ENCODE results near the gene RAD51B. TPM values are rescaled to one million over a fixed set of nuclear protein-coding genes. Genes with fewer than 3 reads are reported as not detected.

Gene RAD51B
- total and polyA plus RNA-seq, 2 donors (not counting 1 experiment from before 2014, with no cell fraction given), result 4.6 to 16.3 TPM

- Histone ChIP-seq H3K27me3 (ENCODE audit: control insufficient read depth, insufficient read depth, low read length) (no peaks in the 10 kb centered on the region), H3K4me3 (replicated peaks in 1 of 4; ENCODE audit: control extremely low read depth in 1 of 4, insufficient read depth in 1 of 4, low read depth in 3 of 4, low read length in 4 of 4) (no peak overlapping the region), H3K36me3 (ENCODE audit: control insufficient read depth, insufficient read depth, low read length) (no peaks in the 10 kb centered on the region), H2AFZ (ENCODE audit: low read length) (no peak overlapping the region), H4K20me1 (ENCODE audit: control insufficient read depth, extremely low read depth, insufficient read depth, low read length) (no peaks in the 10 kb centered on the region), H3K9ac (ENCODE audit: insufficient read depth, low read length) (no peak overlapping the region), H3K4me2 (ENCODE audit: extremely low read depth, insufficient read depth, low read length) (no peak overlapping the region), H3K27ac (ENCODE audit: insufficient read depth, low read length) (no peak overlapping the region), H3K4me1 (ENCODE audit: control insufficient read depth, extremely low read depth, insufficient read depth, low read length) (no peaks in the 10 kb centered on the region), H3K9me3 (ENCODE audit: control insufficient read depth, insufficient read depth, low read depth, low read length) (no peaks in the 10 kb centered on the region), H3K79me2 (ENCODE audit: control insufficient read depth, insufficient read depth, low read length) (no peaks in the 10 kb centered on the region)
- DNase-seq (ENCODE audit: low read depth in 2 of 2), result no peak
- TF ChIP-seq EZH2 (IDR thresholded peaks at IDR 0.05; ENCODE audit: low read length, missing control alignments) (no peak), CTCF (conservative IDR thresholded peaks at IDR 0.05 in 1 of 2, IDR thresholded peaks at IDR 0.05 in 1 of 2; ENCODE audit: low read depth in 1 of 2, low read length in 2 of 2) (no peak)
These were observed 464.0 kb downstream of the RAD51B start for GRCh38 chr14:68283378-68284123.

- DNase-seq (ENCODE audit: low read depth in 2 of 2), result no peak
- H4K20me1 ChIP-seq (ENCODE audit: control insufficient read depth, extremely low read depth, insufficient read depth, low read length), result no peaks in the 10 kb centered on the region
- H3K4me2 ChIP-seq (ENCODE audit: extremely low read depth, insufficient read depth, low read length), result no peak overlapping the region
- no peak overlapping the region for H3K9ac ChIP-seq (ENCODE audit: insufficient read depth, low read length)
- H3K27ac ChIP-seq (ENCODE audit: insufficient read depth, low read length), result no peak overlapping the region
- no peak for TF ChIP-seq EZH2 (IDR thresholded peaks at IDR 0.05; ENCODE audit: low read length, missing control alignments)
- no peaks in the 10 kb centered on the region for H3K4me1 ChIP-seq (ENCODE audit: control insufficient read depth, extremely low read depth, insufficient read depth, low read length)
- no peaks in the 10 kb centered on the region for H3K36me3 ChIP-seq (ENCODE audit: control insufficient read depth, insufficient read depth, low read length)
- H3K79me2 ChIP-seq (ENCODE audit: control insufficient read depth, insufficient read depth, low read length), result no peaks in the 10 kb centered on the region
- H3K4me3 ChIP-seq (replicated peaks in 1 of 4; ENCODE audit: control extremely low read depth in 1 of 4, insufficient read depth in 1 of 4, low read depth in 3 of 4, low read length in 4 of 4), result no peak overlapping the region
- no peaks in the 10 kb centered on the region for H3K9me3 ChIP-seq (ENCODE audit: control insufficient read depth, insufficient read depth, low read depth, low read length)
- no peak overlapping the region for H2AFZ ChIP-seq (ENCODE audit: low read length)
- no peaks in the 10 kb centered on the region for H3K27me3 ChIP-seq (ENCODE audit: control insufficient read depth, insufficient read depth, low read length)
These were observed 464.8 kb downstream of the RAD51B start for GRCh38 chr14:68284333-68284732.

GRCh38 chr14:68284834-68285233 is 465.3 kb downstream of the RAD51B start:
- Histone ChIP-seq H3K79me2 (ENCODE audit: control insufficient read depth, insufficient read depth, low read length) (no peaks in the 10 kb centered on the region), H3K4me2 (ENCODE audit: extremely low read depth, insufficient read depth, low read length) (no peak overlapping the region), H3K9ac (ENCODE audit: insufficient read depth, low read length) (no peak overlapping the region), H3K9me3 (ENCODE audit: control insufficient read depth, insufficient read depth, low read depth, low read length) (no peaks in the 10 kb centered on the region), H2AFZ (ENCODE audit: low read length) (no peak overlapping the region), H3K27me3 (ENCODE audit: control insufficient read depth, insufficient read depth, low read length) (no peaks in the 10 kb centered on the region), H3K36me3 (ENCODE audit: control insufficient read depth, insufficient read depth, low read length) (no peaks in the 10 kb centered on the region), H3K27ac (ENCODE audit: insufficient read depth, low read length) (no peak overlapping the region), H3K4me1 (ENCODE audit: control insufficient read depth, extremely low read depth, insufficient read depth, low read length) (no peaks in the 10 kb centered on the region), H3K4me3 (replicated peaks in 1 of 4; ENCODE audit: control extremely low read depth in 1 of 4, insufficient read depth in 1 of 4, low read depth in 3 of 4, low read length in 4 of 4) (no peak overlapping the region), H4K20me1 (ENCODE audit: control insufficient read depth, extremely low read depth, insufficient read depth, low read length) (no peaks in the 10 kb centered on the region)
- DNase-seq (ENCODE audit: low read depth in 2 of 2), result no peak
- no peak for TF ChIP-seq CTCF (conservative IDR thresholded peaks at IDR 0.05 in 1 of 2, IDR thresholded peaks at IDR 0.05 in 1 of 2; ENCODE audit: low read depth in 1 of 2, low read length in 2 of 2)
